Activated CD4-positive, alpha-beta T cell treated with anti-CD3 and anti-CD28 coated beads, Interleukin-2, amount 50 U/mL, for 1 hour (primary cell): ENCODE measurements around the gene EXOC5.

Source experiments
- DNase-seq: peaks from one replicate; pipeline ENCODE4 v3.0.0-alpha.2; 2020

The EXOC5 gene

DNA sequence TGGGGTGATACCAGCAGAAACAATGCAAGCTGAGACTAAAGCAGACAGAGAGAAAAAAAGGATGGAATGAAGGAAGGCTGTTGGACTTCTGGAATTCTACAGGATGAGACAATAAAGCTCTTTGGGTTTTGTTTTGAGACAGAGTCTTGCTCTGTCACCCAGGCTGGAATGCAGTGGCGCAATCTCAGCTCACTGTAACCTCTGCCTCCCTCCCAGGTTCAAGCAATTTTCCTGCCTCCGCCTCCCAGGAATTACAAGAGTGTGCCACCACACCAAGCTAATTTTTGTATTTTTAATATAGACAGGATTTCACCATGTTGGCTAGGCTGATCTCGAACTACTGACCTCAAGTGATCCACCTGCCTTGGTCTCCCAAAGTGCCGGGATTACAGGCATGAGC lies 115.4 kb downstream of the EXOC5 start:
- DNase-seq: no peak
